ENCODE measurements around the gene DAPK2.

The DAPK2 gene

GRCh38 chr15:64024172-64025050, 21.9 kb downstream of the DAPK2 start:
- no peak for DNase-seq (ENCODE audit: low read depth in 1 of 2, low spot score in 1 of 2)

DNA sequence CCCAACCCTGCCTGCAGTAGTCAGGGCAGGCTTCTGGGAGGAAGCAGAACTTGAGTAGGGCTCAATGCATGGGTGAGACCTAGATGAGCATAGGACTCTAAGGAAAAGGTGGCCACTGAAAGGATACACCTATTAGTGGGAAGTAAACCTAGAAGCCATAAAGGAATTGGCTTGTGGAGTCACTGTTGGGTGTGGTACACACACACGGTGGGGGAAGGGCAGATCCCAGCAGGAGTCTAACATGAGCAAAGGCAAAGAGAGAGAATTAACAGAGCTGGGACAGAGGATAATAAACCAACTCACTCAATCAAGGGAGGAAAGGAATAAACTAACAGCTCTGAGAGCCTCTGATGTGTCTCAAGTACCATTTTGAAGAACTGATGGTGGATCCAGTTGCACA, 23.1 kb downstream of the DAPK2 start:
- DNase-seq (ENCODE audit: low read depth in 1 of 2, low spot score in 1 of 2), result no peak

DNA sequence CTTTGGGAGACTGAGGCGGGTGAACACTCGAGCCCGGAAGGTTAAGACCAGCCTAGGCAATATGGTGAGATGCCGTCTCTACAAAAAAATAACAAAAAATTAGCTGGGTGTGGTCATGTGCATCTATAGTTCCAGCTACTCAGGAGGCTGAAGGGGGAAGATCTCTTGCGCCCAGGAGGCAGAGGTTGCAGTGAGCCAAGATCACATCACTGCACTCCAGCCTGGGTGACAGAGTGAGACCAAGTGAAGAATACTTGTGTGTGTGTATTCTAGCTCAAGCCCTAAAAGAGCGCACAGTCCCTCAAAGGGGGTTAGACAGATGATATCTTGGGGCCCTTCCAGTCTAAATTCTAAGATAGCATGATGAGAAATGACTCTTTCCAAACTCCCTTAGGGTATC, 23.7 kb downstream of the DAPK2 start:
- no peak for DNase-seq (ENCODE audit: low read depth in 1 of 2, low spot score in 1 of 2)

GRCh38 chr15:64019764-64020163, 26.5 kb downstream of the DAPK2 start:
- no peak for DNase-seq (ENCODE audit: low read depth in 1 of 2, low spot score in 1 of 2)

- no peak for DNase-seq (ENCODE audit: low read depth in 1 of 2, low spot score in 1 of 2)
These were observed 28.6 kb downstream of the DAPK2 start for GRCh38 chr15:64017591-64018163.

- DNase-seq (ENCODE audit: low read depth in 1 of 2, low spot score in 1 of 2), result no peak
These were observed 29.1 kb downstream of the DAPK2 start for GRCh38 chr15:64017082-64017588.

DNA sequence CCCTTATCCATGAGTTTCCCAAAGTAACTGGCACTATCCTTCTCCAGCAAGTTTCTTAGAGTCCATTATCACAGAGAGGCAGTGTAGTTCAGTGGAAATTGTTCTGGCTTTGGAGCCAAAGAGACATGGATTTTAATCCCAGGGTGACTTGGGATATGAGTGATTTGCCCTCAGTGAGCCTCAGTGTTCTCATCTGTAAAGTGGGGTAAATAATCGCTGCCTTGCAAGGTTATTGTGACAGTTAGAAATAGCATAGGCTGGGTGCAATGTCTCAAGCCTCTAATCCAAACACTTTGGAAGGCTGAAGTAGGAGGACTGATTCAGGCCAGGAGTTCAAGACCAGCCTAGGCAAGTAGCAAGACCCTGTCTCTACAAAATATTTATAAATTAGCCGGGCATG, 30.0 kb downstream of the DAPK2 start:
- DNase-seq (ENCODE audit: low read depth in 1 of 2, low spot score in 1 of 2), result no peak

GRCh38 chr15:64014995-64015394, 31.3 kb downstream of the DAPK2 start:
- DNase-seq (ENCODE audit: low read depth in 1 of 2, low spot score in 1 of 2), result no peak

DNA sequence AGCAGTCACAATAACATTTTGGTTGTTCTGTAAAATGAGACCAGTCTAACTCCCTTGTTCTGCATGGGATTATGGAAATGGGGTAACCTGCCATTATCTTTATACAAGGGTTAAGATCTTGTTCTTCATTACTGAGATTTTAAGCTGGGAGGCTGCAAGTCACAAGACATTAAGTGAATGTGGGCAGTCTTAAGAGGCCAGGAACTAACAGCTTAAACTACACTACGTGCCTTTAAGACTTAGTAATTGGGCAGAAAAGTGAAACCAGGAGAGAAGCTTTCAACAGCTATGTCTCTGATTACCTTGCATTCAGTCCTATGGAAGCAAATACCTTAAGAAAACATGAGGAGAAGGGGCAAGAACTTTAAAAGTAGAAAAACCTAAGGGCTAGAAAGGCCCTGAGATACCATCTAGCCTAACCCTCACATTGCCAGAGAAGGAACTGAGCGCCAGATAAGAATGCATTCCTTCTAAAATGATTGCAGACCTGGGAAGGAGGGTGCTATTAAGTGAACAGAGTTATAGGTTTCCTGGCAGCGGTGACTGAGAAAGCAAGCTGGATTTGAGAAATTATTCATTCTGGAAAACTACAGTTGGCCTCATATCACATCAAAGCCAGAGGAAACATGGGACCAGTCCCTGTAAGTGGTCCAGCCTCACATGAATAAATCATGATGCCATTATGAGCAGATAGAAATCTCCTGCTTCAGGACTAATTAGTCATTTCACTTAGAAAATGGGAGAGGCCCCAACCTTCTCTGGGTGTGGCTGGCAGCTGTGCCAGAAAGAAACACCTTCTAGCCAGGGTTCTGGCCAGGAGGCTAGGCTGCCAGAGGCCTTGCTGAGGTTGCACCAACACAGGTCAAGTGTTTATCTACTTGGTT, 32.9 kb downstream of the DAPK2 start:
- no peak for DNase-seq (ENCODE audit: low read depth in 1 of 2, low spot score in 1 of 2)

DNA sequence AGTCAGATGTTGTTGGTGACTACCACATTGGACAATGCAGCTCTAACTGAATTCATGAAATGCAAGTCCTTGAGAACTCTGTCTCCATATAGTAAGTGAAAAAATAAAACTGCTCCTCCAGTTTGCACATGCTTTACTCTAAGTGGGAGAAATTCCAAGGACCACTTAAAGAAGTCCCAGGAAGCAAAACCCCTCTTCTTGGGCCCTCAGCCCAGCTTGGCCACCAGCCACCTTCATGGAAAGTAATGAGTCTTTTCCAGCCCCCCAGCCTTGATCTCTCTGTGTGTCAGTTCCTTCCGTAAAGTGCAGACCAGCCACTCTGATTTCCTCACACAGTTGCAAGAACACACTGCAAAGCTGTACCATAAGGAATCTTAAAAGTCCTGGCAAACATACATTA, 34.5 kb downstream of the DAPK2 start:
- DNase-seq (ENCODE audit: low read depth in 1 of 2, low spot score in 1 of 2), result no peak

DNA sequence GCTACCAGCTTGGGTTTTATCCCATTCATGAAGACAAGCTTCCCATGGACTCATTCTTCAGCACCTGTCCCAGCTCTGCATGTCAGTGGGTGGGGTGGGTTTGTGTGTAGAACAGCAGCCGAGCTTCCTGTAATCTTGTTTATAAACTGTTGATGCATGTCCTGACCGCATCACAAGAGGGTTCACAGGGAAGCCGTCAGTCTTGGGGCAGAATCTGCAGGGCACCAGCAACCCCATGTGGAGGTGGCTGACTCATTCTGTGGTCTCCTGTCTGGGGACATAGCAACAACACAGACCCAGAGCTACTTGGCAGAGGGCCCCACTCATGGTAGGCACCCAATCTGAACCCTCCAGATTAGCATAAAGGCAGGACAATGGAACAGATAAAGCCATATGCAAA, 35.6 kb downstream of the DAPK2 start:
- DNase-seq (ENCODE audit: low read depth in 1 of 2, low spot score in 1 of 2), result peak; percentile 10 to 70

DNA sequence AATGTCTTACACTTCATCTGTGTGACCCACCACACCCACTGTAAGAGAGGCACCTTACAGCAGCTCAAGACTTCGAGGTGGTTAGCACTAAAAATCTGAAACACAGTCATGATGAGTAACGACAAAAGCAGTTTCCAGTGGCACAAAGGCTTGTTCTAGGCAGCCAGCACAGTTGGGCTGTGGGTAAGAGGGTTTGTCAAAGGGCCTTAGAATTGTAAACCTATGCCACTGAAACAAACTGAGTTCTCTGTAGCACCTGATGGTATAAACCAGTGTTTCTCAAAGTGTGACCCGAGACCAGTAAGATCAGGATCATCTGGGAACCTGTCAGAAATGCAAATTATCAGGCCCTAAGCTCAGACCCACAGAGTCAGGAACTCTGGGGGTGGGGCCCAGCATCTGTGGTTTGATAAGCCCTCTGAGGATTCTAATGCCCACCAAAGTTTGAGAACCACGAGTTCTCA, 36.5 kb downstream of the DAPK2 start:
- peak in 1 of 2 donors; percentile 37 for DNase-seq (ENCODE audit: low read depth in 1 of 2, low spot score in 1 of 2)

DNA sequence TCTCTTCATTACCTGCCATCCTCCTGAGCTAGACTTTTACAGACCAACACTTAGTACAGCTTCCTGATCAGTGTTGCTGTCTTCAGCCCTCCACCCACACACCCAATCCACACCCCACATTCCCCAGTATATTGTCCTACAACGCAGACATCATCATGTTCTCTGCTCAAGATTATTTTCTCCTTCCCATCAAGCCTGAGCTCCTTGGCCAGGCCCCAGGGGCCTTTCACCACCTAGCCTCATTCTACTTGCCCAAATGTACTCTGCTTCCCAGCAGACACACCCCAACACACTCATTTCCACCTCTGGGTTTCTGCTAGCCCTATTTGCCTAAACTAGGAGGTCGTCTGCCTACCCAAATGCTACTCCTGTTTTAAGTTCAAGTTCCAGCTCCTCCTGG, 37.0 kb downstream of the DAPK2 start:
- DNase-seq (ENCODE audit: low read depth in 1 of 2, low spot score in 1 of 2), result no peak

DNA sequence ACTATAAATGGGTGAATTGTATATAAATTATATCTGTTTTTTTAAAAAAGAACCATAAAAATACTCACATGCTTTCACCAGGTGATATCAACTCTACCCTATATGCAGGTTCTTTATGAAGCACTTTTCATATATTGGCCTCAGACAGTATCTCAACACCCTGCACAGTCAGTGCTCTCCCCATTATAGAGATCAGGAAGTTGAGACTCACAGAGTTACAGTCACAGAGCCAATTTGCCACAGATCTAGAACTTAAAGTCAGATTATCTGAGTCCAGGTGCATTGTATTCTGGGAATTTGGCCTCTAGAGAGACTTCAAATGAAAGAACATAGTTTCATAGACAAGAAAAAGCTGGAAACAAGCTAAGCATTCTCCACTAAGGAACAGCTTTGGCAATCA, 38.1 kb downstream of the DAPK2 start:
- DNase-seq (ENCODE audit: low read depth in 1 of 2, low spot score in 1 of 2), result no peak

DNA sequence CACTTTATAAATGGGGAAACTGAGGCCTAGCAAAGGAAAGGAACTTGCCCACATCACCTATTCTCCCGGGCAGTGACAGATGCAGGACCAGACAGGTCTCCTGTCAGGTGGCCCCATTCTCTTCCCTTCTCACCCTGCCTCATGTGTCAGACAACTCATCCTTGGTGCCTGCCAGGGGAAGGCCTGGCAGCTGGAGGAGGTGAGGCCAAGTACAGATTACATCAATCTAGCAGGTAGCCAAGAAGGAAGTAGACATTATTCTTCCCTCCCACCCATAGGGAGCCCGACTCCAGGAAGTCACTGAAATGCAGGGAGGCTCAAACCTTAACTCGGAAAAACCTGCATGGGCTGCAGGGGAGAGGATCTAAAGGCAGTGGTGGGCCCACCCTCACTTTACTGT, 39.6 kb downstream of the DAPK2 start:
- no peak for DNase-seq (ENCODE audit: low read depth in 1 of 2, low spot score in 1 of 2)

DNA sequence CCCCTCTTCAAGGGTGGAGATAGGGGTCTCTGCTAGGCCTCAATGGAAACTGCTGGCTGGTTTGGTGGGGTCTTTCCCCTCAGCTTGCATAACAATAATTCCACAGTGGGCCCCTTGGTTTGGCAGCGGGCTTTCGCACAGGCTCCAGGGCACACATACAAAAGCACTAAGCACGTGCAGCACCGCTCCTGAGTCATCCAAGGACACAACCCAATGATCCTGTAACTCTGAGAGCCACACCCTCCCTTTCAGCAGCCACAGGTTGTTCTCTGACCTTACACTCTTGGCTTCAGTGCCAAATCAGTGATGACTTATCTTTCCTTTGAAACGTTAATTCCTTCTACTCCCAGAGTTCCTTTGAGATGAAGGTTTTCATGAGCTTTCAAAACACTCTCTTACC, 41.7 kb downstream of the DAPK2 start:
- DNase-seq (ENCODE audit: low read depth in 1 of 2, low spot score in 1 of 2), result no peak

DNA sequence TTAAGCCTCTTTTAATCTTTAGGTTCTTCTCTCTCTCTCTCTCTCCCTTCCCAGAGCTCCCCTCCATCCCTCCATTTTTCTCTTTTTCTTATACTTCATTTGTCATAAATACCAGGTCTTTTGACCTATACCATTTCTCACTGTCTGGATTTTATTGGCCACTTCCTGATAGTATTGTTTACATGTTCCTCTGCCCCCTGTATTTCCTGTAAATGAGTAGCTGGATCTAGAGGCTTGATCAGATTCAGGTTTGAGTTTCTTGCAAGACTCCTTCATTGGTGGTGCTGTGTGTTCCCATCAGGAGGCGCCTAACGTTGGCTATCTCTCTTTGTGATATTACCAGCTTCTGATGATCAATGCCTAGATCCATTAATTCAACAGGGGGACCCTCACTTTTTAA, 42.2 kb downstream of the DAPK2 start:
- no peak for DNase-seq (ENCODE audit: low read depth in 1 of 2, low spot score in 1 of 2)

DNA sequence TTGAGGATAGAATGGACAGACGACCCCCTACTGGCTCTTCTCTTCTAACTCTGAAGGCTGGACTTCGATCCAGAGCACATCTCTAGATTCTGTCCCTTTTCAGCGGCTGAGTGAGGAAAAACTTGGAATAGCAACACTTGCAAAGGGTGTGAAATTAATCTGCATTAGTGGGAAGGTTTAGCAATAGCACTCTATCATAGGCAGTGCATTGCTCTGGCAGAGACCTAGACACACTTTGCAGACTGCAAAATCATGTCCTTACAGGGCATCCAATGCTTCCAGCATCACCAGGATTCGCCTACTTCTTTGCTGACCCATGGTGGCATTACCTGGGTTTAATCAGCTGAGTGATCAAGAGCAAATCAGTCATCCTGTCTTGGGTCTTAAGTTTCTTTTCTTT, 43.1 kb downstream of the DAPK2 start:
- no peak for DNase-seq (ENCODE audit: low read depth in 1 of 2, low spot score in 1 of 2)

DNA sequence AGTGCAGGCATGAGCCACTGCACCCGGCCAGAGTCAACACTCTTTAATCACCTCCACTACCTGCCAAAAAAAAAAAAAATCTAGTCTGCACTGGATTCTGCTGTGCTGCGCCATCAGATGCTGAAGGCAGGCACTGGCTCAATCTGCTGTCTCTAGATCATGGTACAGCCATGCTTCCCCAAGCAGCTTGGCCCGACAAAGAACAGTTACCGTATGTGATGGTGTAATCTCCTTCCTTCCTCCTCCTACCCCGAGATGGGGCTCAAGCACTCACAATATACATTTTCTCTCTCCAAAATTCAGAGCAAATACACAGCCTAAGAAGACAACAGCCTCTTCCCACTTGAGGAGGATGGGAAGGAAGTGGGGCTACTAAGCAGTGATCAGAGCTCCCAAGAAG, 45.1 kb downstream of the DAPK2 start:
- DNase-seq (ENCODE audit: low read depth in 1 of 2, low spot score in 1 of 2), result no peak

- DNase-seq (ENCODE audit: low read depth in 1 of 2, low spot score in 1 of 2), result no peak
These were observed 45.9 kb downstream of the DAPK2 start for GRCh38 chr15:64000183-64000951.

DNA sequence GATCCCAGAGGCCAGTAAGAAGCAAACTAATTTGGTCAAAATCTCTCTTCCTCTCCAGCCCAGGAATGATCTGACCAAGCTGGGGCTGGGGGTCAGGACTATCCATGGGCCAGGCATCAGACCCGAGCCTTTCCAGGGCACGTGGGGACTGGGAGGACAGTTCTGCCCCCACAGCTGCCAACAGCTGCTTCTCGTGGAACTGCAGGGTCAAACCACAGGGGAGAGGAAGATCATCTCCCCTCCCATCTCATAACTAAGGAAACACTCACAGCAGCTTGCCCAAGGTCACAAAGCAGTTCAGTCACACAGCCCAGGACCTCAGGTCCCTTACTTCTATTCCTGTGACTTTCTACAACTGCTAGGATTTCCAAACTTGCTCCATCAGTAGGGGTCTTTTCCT, 47.1 kb downstream of the DAPK2 start:
- DNase-seq (ENCODE audit: low read depth in 1 of 2, low spot score in 1 of 2), result no peak

Measured in stimulated activated CD4-positive, alpha-beta T cell treated with anti-CD3 and anti-CD28 coated beads, Interleukin-15, amount 100 ng/mL, for 1 hour (primary cell).